HG02852 (cell line): ENCODE data around the gene GADL1.

ENCODE experiments used
- ATAC-seq: cut with Tn5 transposase; IDR thresholded peaks from one replicate; pipeline ENCODE4 v1.9.1; 2021; ENCODE audit warnings: mild to moderate bottlenecking, moderate library complexity; ENCODE audit not compliant: unreplicated experiment

Gene GADL1

DNA sequence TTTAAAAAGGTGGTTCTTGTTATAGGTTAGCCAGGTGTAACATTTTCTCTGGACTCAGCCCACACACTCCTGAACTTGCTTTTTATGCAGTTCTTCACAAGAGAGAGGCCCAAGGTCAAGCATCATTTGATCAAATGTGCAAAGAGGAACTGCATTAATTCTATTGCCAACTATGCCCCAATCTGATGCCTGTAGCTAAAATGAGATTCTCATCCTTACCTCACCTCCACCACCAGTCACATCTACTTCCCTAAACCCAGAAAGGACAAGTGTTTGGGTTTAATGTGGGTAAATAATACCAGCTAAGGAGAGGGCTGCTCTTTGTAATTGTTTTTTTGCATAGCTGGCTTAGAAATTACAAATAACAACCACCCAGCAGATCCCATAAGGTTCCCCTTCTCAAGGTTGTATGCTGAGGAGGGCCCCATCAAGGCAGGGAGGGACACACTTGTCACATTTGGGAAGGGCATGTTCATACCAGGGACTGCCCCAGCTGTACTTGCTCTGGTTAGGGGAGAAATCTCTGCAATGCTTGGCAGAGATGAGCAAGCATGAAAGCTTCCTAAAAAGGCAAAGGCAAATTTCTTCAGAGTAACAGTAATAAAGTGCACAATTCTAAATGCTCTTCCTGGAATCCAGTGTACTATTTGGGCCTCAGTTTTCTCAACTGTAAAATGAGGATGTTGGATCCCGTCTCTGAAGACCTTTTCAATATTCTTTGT, 211.9 kb downstream of the GADL1 start:
- ATAC-seq, result no peak

DNA sequence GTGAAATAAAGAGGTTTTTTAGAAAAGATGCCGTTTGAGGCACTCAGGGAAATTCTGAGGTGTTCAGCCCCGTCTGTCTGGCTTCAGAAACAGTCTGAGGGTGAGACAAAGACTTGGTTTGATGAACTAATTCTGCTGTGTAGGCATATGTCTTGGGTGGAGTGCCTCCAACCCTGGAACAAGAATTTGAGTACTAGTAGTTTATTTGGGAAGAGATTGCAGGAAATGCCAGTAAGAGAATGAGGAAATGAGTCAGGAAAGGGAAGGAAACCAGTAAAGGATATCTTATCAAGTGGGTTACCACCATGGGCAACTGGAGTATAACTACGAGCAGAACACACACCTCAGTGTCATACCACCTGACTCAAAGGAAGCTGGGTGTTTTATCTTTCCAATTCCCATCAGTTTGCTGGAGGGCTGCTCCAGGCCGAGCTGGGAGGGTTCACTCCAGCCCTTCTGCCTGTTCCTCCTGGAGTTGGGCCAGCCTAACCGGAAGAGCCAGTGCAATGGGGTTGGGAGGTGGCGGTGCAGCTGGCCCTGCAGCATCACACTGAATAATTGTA, 212.7 kb downstream of the GADL1 start:
- ATAC-seq, result no peak

DNA sequence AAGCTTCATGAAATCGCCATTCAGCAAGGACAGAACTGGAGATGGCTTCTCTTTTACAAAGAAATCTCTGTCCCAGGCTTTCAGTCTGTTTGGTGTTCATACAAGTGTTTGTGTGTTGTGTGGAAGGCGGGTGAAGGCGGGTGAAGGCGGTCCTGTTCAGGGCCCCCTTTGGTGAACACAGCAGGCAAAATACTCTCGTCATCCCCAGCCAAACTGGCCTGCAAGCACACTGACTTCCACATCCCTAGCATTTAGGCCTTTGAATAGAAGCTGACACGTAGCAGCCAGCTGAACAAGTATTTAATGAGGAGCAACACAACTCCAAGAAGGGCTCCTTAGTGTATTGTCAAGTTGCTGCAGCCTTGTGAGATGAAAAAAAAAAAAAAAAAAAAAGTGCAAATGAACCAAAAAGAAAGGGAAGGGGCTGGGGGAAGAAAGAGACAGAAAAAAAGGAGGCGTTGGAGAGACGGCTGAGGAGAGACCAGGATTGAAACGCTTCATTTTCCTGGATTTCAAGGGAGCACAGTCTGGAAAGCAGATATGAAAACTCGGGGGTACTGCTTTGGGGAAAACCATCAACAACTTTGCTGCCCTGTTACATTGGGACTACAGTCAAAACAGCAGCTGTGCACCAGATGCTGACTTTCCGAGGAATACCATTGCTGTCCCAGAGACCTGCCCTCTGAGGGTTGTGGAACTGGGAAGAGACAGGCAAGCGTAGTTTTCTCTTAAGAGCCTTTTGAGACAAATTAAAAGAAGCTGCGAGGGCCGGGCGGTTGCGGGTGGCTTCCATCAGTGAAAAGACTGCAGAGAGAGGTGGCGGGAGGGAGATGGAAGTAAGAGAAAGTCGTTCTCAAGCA, 213.4 kb downstream of the GADL1 start:
- ATAC-seq, result no peak

DNA sequence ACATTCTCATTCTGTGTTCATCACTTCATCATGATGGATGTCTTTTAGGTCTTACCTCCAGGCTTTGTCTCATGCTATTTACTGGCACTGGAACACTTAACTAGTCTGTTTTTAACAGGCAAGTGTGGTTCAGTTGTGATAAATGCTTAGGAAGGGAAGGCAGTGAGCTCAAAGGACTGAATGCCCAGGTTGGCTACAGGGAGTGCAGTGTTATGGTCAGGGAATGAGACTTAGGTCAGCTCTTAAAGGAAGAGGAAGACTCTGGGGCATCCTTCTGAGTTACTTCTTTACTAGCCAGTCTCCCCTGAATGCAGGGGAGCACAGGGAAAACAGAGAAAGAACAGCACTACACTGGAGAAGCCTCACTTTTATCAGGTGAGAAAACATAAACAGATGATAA, 215.4 kb downstream of the GADL1 start:
- ATAC-seq, result no peak

DNA sequence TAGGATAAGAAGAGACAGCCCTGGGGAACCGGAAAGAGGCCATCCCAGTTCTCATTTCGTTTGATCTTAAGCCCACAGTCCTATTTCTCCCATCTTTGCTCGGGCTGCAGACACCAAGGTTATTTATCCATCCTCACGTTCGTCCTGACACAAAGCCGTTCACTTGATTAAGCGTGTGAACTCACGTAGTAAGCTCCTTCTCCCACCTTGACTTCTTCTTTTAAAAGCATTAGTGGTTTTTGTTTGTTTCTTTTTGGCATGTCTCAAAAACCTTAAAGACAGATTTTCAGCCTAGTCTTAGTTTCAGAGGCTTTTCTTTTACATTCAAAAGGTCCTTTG, 217.1 kb downstream of the GADL1 start:
- ATAC-seq, result no peak

DNA sequence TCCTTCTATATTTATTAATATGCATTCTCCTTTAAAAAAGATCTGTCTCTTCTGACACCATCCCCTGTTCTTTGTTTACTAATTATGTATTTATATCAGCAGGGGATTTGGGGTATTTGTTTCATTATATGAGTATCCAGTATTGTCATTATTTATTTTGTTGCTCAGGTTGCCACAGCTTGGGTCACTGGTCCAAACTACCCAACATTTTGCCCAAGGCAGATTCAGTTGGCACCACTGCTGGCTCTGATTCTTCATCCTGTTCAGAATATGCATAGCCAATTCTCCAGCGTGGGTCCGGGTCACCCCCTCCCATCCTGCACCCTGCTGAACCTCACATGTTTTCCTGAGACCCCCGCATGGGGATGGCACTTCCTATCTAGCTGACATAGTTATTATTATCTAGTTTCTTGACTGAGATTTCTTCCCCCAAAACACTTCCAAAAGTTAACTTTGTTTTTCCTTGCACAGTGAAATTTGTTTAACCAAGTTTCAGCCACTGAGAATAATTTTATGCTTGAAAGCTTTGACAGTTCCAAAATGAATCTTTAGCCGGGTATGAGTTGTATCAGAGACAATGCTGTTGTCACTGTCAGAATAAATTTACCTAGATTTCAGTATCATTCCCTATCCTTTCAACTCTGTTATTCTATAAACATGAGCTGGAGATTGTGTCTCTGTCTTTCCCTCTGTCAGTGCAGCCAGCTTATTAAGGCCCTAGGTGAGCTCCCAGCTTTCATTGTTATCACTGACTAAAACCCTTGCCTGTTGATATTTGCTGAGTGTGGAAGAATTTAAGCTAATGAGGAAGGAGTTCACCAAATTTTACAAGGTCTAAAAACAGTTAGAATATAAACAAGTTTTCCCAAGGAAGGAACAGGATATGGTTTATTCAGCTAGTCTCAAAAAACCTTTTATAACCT, 217.8 kb downstream of the GADL1 start:
- ATAC-seq, result no peak
